Panc1 (cell line): Measurements from ENCODE around the gene ISOC2. TPM values are rescaled to one million over a fixed set of nuclear protein-coding genes. Genes with fewer than 3 reads are reported as not detected.

Source experiments
- ATAC-seq: fragments of 200-7000 bp; cut with Tn5 transposase; 2 replicates; pipeline ENCODE4 v1.9.1; 2020; ENCODE audit warnings: mild to moderate bottlenecking, moderate library complexity
- BruUV-seq: library from RNA; stranded (reverse); fragments of 400-500 nt; replicated peaks from 2 replicates; lab custom pipeline; 2021; lab: Mats Ljungman, UMichigan
- CTCF ChIA-PET: fragments of 300-600 bp; sonication (Branson Sonifier 250); formaldehyde crosslinking; loops from one replicate; lab custom pipeline; 2022; ENCODE audit warnings: antibody characterized with exemption; lab: Charles Lee
- POLR2A ChIA-PET: fragments of 300-600 bp; sonication (Branson Sonifier 250); formaldehyde crosslinking; loops from one replicate; lab custom pipeline; 2022; ENCODE audit warnings: antibody characterized with exemption; lab: Charles Lee
- DNase-seq: peaks from one replicate; pipeline ENCODE4 v3.0.0-alpha.2; 2010; ENCODE audit warnings: low read depth, low spot score
- H3K27ac ChIP-seq: 2 replicates; pipeline ENCODE4 v1.5.1; 2011; ENCODE audit warnings: mild to moderate bottlenecking, low read length, inconsistent platforms
- H3K27me3 ChIP-seq: fragments of 200-500 bp; sonication (Bioruptor generic); 2 replicates; pipeline ENCODE4 v1.6.0; 2014; ENCODE audit warnings: low read length, inconsistent platforms; ENCODE audit not compliant: control insufficient read depth, insufficient read depth
- H3K36me3 ChIP-seq: fragments of 200-500 bp; sonication (Bioruptor generic); 2 replicates; pipeline ENCODE4 v1.5.1; 2014; ENCODE audit warnings: inconsistent platforms, mild to moderate bottlenecking, low read length, moderate library complexity; ENCODE audit not compliant: control insufficient read depth, insufficient read depth
- H3K4me1 ChIP-seq: 2 replicates; pipeline ENCODE4 v1.5.1; 2011; ENCODE audit warnings: inconsistent platforms, mild to moderate bottlenecking, low read length, moderate library complexity; ENCODE audit not compliant: control insufficient read depth, insufficient read depth
- H3K4me3 ChIP-seq, 2 experiments: 2 replicates each; pipeline ENCODE4 v1.5.1; 2011 to 2012; ENCODE audit warnings: low read depth in 2 of 2, low read length in 2 of 2, mild to moderate bottlenecking in 2 of 2, inconsistent platforms in 1 of 2, moderate library complexity in 1 of 2
- H3K9me3 ChIP-seq: fragments of 200-500 bp; sonication (Bioruptor generic); 2 replicates; pipeline ENCODE4 v1.5.1; 2014; ENCODE audit warnings: low read depth, mild to moderate bottlenecking, inconsistent platforms, low read length, moderate library complexity; ENCODE audit not compliant: control insufficient read depth, insufficient read depth
- CTCF ChIP-seq: fragments of 450-650 bp; IDR thresholded peaks from 2 replicates; pipeline ENCODE4 v1.5.1; 2017; ENCODE audit warnings: mild to moderate bottlenecking
- POLR2AphosphoS5 ChIP-seq: IDR thresholded peaks from 2 replicates; pipeline ENCODE4 v1.6.1; 2012; ENCODE audit warnings: mild to moderate bottlenecking, low read depth, low read length, moderate library complexity
- REST ChIP-seq, 2 experiments: IDR thresholded peaks; 2 replicates each; pipeline ENCODE4 v1.6.1; 2011 to 2012; ENCODE audit warnings: low read depth in 2 of 2, control low read depth in 1 of 2, low read length in 1 of 2, mild to moderate bottlenecking in 1 of 2, moderate library complexity in 1 of 2; ENCODE audit not compliant: insufficient read depth in 1 of 2
- SIN3A ChIP-seq: IDR thresholded peaks from 2 replicates; pipeline ENCODE4 v1.6.1; 2012; ENCODE audit warnings: low read depth, mild to moderate bottlenecking, low read length, moderate library complexity, borderline replicate concordance; ENCODE audit not compliant: insufficient read depth
- TCF7L2 ChIP-seq: IDR thresholded peaks from 2 replicates; pipeline ENCODE4 v1.6.1; 2011; ENCODE audit warnings: mild to moderate bottlenecking, low read depth, low read length, inconsistent platforms
- in situ Hi-C: cut with HindIII; loops from 2 replicates; pipeline ENCODE4 v1.10.0; 2016; ENCODE audit warnings: low sequenced_read_pairs, low pct_unique_long_range_greater_than_20kb
- intact Hi-C: fragments of 100-400 bp; cut with micrococcal nuclease; formaldehyde crosslinking; loops from one replicate; pipeline ENCODE4 v1.10.0; 2022; ENCODE audit not compliant: unreplicated experiment
- total RNA-seq: library from RNA; stranded (reverse); gene quantifications from one replicate; pipeline ENCODE4 v1.2.1, GENCODE V29; 2021; ENCODE audit not compliant: unreplicated experiment

The ISOC2 gene
- total RNA-seq, 1 experiment from 2014 or later: 150 TPM

- DNase-seq (no peak), ATAC-seq (no peak)
- Histone ChIP-seq H3K9me3 (no peaks in the 10 kb centered on the region), H3K4me3 (no peak overlapping the region), H3K27me3 (no peaks in the 10 kb centered on the region), H3K4me1 (peaks cover 79% of the 10 kb centered on the region), H3K36me3 (peaks cover 3% of the 10 kb centered on the region; the same call in 1 of the 2 replicates), H3K27ac (peak overlapping the region; percentile 64)
- intact Hi-C loops: no loop called here
- ChIA-PET CTCF (interaction anchor here (0.7 kb wide), 1 partner anchor 19 kb away, joined by 3 read pairs; no protein-coding TSS in a partner anchor), POLR2A (no interaction called here)
- no TSS peak for BruUV-seq
- TF ChIP-seq POLR2AphosphoS5: no peak
- no peak for TF ChIP-seq TCF7L2
- no peak for TF ChIP-seq SIN3A
- TF ChIP-seq REST (IDR thresholded peaks at IDR 0.05; ENCODE audit: insufficient read depth in 1 of 2, low read depth in 2 of 2, low read length in 1 of 2): no peak
- TF ChIP-seq CTCF: no peak
- in situ Hi-C loops: no loop called here
Observed at GRCh38 chr19:55488986-55489710, 27.7 kb upstream of the ISOC2 start.

- DNase-seq: no peak
Observed at GRCh38 chr19:55487924-55488687, 26.7 kb upstream of the ISOC2 start, which contains the start of gene SSC5D. TSS of gene SSC5D (plus strand) at chr19:55488436. CDS start at chr19:55488590, 154 bp downstream.

More at GRCh38 chr19:55487924-55488687, 26.7 kb upstream of the ISOC2 start, which contains the start of gene SSC5D:
- TF ChIP-seq CTCF (no peak), REST (IDR thresholded peaks at IDR 0.05; ENCODE audit: insufficient read depth in 1 of 2, low read depth in 2 of 2, low read length in 1 of 2) (no peak), TCF7L2 (no peak)
- ChIA-PET POLR2A (no interaction called here), CTCF (interaction anchor here (2.0 kb wide), 1 partner anchor 16 kb away, joined by 7 read pairs; no protein-coding TSS in a partner anchor)
- H3K27ac ChIP-seq: peak within 1 kb of the TSS; percentile 94
- ATAC-seq: no peak
- BruUV-seq: no TSS peak
- H3K4me1 ChIP-seq: peaks cover 75% of the 10 kb centered on the region
- intact Hi-C loops (no loop called here), in situ Hi-C loops (no loop called here)
- peak within 1 kb of the TSS; percentile 51 to 67 for H3K4me3 ChIP-seq
- no peaks in the 10 kb centered on the region for H3K9me3 ChIP-seq
- no peaks in the 10 kb centered on the region for H3K27me3 ChIP-seq
- peaks cover 3% of the 10 kb centered on the region; the same call in 1 of the 2 replicates for H3K36me3 ChIP-seq
